Stimulated activated CD8-positive, alpha-beta memory T cell treated with anti-CD3 and anti-CD28 coated beads, Interleukin-4, amount 100 ng/mL, for 1 hour (primary cell): ENCODE measurements around the gene C13orf42.

ENCODE experiments used
- DNase-seq, 2 donors: peaks; one replicate each; pipeline ENCODE4 v3.0.0-alpha.2; 2020; ENCODE audit warnings: low read depth in 2 of 2, low spot score in 1 of 2

The C13orf42 gene

GRCh38 chr13:51067210-51067701 lies 43.8 kb downstream of the C13orf42 start:
- no peak for DNase-seq

- DNase-seq, result no peak
These were observed 44.8 kb downstream of the C13orf42 start for GRCh38 chr13:51066091-51066831.

- DNase-seq, result no peak
These were observed 45.5 kb downstream of the C13orf42 start for GRCh38 chr13:51065372-51066090.

GRCh38 chr13:51064753-51065152 lies 46.3 kb downstream of the C13orf42 start:
- no peak for DNase-seq

GRCh38 chr13:51063909-51064308 lies 47.2 kb downstream of the C13orf42 start:
- DNase-seq, result no peak

- no peak for DNase-seq
These were observed 52.5 kb downstream of the C13orf42 start for GRCh38 chr13:51058461-51059167.

- no peak for DNase-seq
These were observed 53.2 kb downstream of the C13orf42 start for GRCh38 chr13:51057906-51058305.

GRCh38 chr13:51057001-51057400 lies 54.1 kb downstream of the C13orf42 start:
- no peak for DNase-seq

- no peak for DNase-seq
These were observed 58.5 kb downstream of the C13orf42 start for GRCh38 chr13:51052581-51052980.

GRCh38 chr13:51050021-51050830 lies 60.8 kb downstream of the C13orf42 start:
- no peak for DNase-seq

GRCh38 chr13:51048616-51049015 lies 62.5 kb downstream of the C13orf42 start:
- no peak for DNase-seq

GRCh38 chr13:51048166-51048461 lies 63.0 kb downstream of the C13orf42 start:
- DNase-seq, result no peak

GRCh38 chr13:51047434-51048165 lies 63.5 kb downstream of the C13orf42 start:
- no peak for DNase-seq

- no peak for DNase-seq
These were observed 65.6 kb downstream of the C13orf42 start for GRCh38 chr13:51045451-51045850.

- no peak for DNase-seq
These were observed 66.9 kb downstream of the C13orf42 start for GRCh38 chr13:51044023-51044665.

- DNase-seq, result no peak
These were observed 67.8 kb downstream of the C13orf42 start for GRCh38 chr13:51043310-51043709.

GRCh38 chr13:51041710-51042109 lies 69.4 kb downstream of the C13orf42 start:
- DNase-seq, result no peak

GRCh38 chr13:51041126-51041525 lies 69.9 kb downstream of the C13orf42 start:
- no peak for DNase-seq

GRCh38 chr13:51040431-51040830 lies 70.6 kb downstream of the C13orf42 start:
- no peak for DNase-seq

- no peak for DNase-seq
These were observed 74.7 kb downstream of the C13orf42 start for GRCh38 chr13:51036418-51036817.
